ENCODE results near the gene TRIM33. TPM values are rescaled to one million over a fixed set of nuclear protein-coding genes. Genes with fewer than 3 reads are reported as not detected.

TRIM33 gene
- total RNA-seq, 1 donor from 2014 or later = 72.3 TPM

- TF ChIP-seq CTCF (IDR thresholded peaks at IDR 0.05; ENCODE audit: unreplicated experiment) = no peak
- H3K4me1 Mint-ChIP-seq = peaks cover 21% of the 10 kb centered on the region
- no peaks in the 10 kb centered on the region for H3K27me3 Mint-ChIP-seq (ENCODE audit: low read depth)
- H3K27ac Mint-ChIP-seq = no peak overlapping the region
- peaks cover 15% of the 10 kb centered on the region for H3K36me3 Mint-ChIP-seq
- DNase-seq (ENCODE audit: low spot score in 2 of 2, unreplicated experiment in 2 of 2) = no peak
- H3K4me3 Mint-ChIP-seq = no peak overlapping the region
- peaks cover 3% of the 10 kb centered on the region for H3K9me3 Mint-ChIP-seq
Measured at GRCh38 chr1:114468047-114468446, 43.0 kb downstream of the TRIM33 start.

- DNase-seq (ENCODE audit: low spot score in 2 of 2, unreplicated experiment in 2 of 2) = no peak
- TF ChIP-seq CTCF (IDR thresholded peaks at IDR 0.05; ENCODE audit: unreplicated experiment) = no peak
- peaks cover 21% of the 10 kb centered on the region for H3K4me1 Mint-ChIP-seq
- no peaks in the 10 kb centered on the region for H3K27me3 Mint-ChIP-seq (ENCODE audit: low read depth)
- peaks cover 3% of the 10 kb centered on the region for H3K9me3 Mint-ChIP-seq
- H3K4me3 Mint-ChIP-seq = no peak overlapping the region
- H3K36me3 Mint-ChIP-seq = peaks cover 15% of the 10 kb centered on the region
- peak overlapping the region; percentile 60 for H3K27ac Mint-ChIP-seq
Measured at GRCh38 chr1:114467491-114467890, 43.5 kb downstream of the TRIM33 start.

GRCh38 chr1:114466334-114467014, 44.5 kb downstream of the TRIM33 start:
- peaks cover 3% of the 10 kb centered on the region for H3K9me3 Mint-ChIP-seq
- H3K27ac Mint-ChIP-seq = peak overlapping the region; percentile 60
- no peaks in the 10 kb centered on the region for H3K27me3 Mint-ChIP-seq (ENCODE audit: low read depth)
- peaks cover 17% of the 10 kb centered on the region for H3K36me3 Mint-ChIP-seq
- no peak for DNase-seq (ENCODE audit: low spot score in 2 of 2, unreplicated experiment in 2 of 2)
- no peak overlapping the region for H3K4me3 Mint-ChIP-seq
- peaks cover 21% of the 10 kb centered on the region for H3K4me1 Mint-ChIP-seq
- TF ChIP-seq CTCF (IDR thresholded peaks at IDR 0.05; ENCODE audit: unreplicated experiment) = no peak

- Mint-ChIP-seq H3K27me3 (ENCODE audit: low read depth) (no peaks in the 10 kb centered on the region), H3K27ac (no peak overlapping the region), H3K9me3 (peaks cover 11% of the 10 kb centered on the region), H3K4me1 (peaks cover 11% of the 10 kb centered on the region), H3K36me3 (peaks cover 34% of the 10 kb centered on the region), H3K4me3 (no peak overlapping the region)
- DNase-seq (ENCODE audit: low spot score in 2 of 2, unreplicated experiment in 2 of 2) = no peak
- no peak for TF ChIP-seq CTCF (IDR thresholded peaks at IDR 0.05; ENCODE audit: unreplicated experiment)
Measured at GRCh38 chr1:114462963-114463362, 48.0 kb downstream of the TRIM33 start.

GRCh38 chr1:114462341-114462740, 48.7 kb downstream of the TRIM33 start:
- H3K4me1 Mint-ChIP-seq = peaks cover 5% of the 10 kb centered on the region
- TF ChIP-seq CTCF (IDR thresholded peaks at IDR 0.05; ENCODE audit: unreplicated experiment) = no peak

More at GRCh38 chr1:114462341-114462740, 48.7 kb downstream of the TRIM33 start:
- DNase-seq (ENCODE audit: low spot score in 2 of 2, unreplicated experiment in 2 of 2) = no peak
- H3K27ac Mint-ChIP-seq = no peak overlapping the region
- no peak overlapping the region for H3K4me3 Mint-ChIP-seq
- peaks cover 35% of the 10 kb centered on the region for H3K36me3 Mint-ChIP-seq
- peaks cover 11% of the 10 kb centered on the region for H3K9me3 Mint-ChIP-seq
- no peaks in the 10 kb centered on the region for H3K27me3 Mint-ChIP-seq (ENCODE audit: low read depth)

Data from mesothelial cell of epicardium (in vitro differentiated cells).